NOMO-1 (cell line): Measurements from ENCODE around the gene OR5K4.
"Not testable (repeated sequence)": the region's sequence is repeated elsewhere in the genome, so short reads cannot be mapped to it uniquely, and the experiment has no call there.

ENCODE experiments used
- DNase-seq, 2 experiments: peaks; one replicate each; lab custom pipeline; 2025; ENCODE audit not compliant: unreplicated experiment in 2 of 2; lab: John Stamatoyannopoulos, UW

The OR5K4 gene

GRCh38 chr3:98367464-98368246, 14.0 kb downstream of the OR5K4 start:
- DNase-seq: no peak

- no peak for DNase-seq
Observed at GRCh38 chr3:98371186-98371585, 17.5 kb downstream of the OR5K4 start.

- DNase-seq: no peak
Observed at GRCh38 chr3:98371853-98372252, 18.2 kb downstream of the OR5K4 start.

- no peak for DNase-seq
Observed at GRCh38 chr3:98372445-98372844, 18.8 kb downstream of the OR5K4 start.

- no peak for DNase-seq
Observed at GRCh38 chr3:98376631-98377030, 23.0 kb downstream of the OR5K4 start.

- DNase-seq: no peak
Observed at GRCh38 chr3:98388147-98388546, 34.5 kb downstream of the OR5K4 start.

GRCh38 chr3:98390366-98390765, 36.7 kb downstream of the OR5K4 start, which contains the start of gene OR5K3:
TSS of gene OR5K3 (plus strand) at chr3:98390666. CDS start at chr3:98390666, 0 bp downstream.
- no peak for DNase-seq

GRCh38 chr3:98395101-98395500, 41.4 kb downstream of the OR5K4 start:
- no peak for DNase-seq

- not testable (repeated sequence) for DNase-seq
Observed at GRCh38 chr3:98396482-98396881, 42.8 kb downstream of the OR5K4 start.

GRCh38 chr3:98398513-98398912, 44.9 kb downstream of the OR5K4 start:
- DNase-seq: no peak

- no peak for DNase-seq
Observed at GRCh38 chr3:98402507-98402906, 48.9 kb downstream of the OR5K4 start.

- DNase-seq: no peak
Observed at GRCh38 chr3:98404010-98404409, 50.4 kb downstream of the OR5K4 start.
